ENCODE results near the gene HS3ST3B1. TPM values are rescaled to one million over a fixed set of nuclear protein-coding genes. Genes with fewer than 3 reads are reported as not detected.

The HS3ST3B1 gene
- total RNA-seq, 4 donors from 2014 or later, result 0.10 to 4.0 (median 0.82) TPM

DNA sequence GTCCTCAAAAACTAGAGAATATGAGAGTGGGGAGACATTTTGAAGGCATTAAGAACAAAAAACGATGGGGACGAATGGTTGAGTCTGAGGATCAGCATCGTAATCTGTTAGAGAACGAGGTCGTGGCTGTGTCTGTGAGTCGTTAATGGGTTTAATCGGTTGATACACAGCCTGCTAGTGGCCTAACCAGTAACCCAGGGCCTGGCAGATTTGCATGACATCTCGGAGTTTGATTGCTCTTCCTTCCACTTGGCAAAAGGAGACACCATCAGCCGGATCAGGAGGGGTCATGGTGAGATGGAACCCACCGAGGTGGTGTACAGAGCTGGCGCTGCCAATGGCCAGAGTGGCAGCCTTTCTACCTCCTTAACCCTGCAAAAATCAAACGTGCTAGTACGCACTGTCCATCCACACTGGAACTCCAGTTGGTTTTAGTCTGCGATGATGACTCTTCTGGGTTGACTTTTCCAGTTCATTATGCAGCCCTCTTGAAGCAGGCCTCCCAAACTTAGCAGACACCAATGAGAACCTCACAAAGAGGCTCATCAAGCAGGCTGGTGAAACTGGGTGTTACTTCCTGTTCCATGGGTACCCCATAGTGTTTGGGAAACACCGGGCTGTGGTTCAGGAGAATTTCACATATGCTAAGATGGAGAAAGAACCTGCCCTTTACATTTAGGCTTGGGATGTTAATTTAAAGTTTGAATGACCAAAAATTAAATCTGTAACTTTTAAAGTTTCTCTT, 4.1 kb downstream of the HS3ST3B1 start:
- no peak for TF ChIP-seq POLR2A (IDR thresholded peaks at IDR 0.05)
- TF ChIP-seq, protein P1, sequence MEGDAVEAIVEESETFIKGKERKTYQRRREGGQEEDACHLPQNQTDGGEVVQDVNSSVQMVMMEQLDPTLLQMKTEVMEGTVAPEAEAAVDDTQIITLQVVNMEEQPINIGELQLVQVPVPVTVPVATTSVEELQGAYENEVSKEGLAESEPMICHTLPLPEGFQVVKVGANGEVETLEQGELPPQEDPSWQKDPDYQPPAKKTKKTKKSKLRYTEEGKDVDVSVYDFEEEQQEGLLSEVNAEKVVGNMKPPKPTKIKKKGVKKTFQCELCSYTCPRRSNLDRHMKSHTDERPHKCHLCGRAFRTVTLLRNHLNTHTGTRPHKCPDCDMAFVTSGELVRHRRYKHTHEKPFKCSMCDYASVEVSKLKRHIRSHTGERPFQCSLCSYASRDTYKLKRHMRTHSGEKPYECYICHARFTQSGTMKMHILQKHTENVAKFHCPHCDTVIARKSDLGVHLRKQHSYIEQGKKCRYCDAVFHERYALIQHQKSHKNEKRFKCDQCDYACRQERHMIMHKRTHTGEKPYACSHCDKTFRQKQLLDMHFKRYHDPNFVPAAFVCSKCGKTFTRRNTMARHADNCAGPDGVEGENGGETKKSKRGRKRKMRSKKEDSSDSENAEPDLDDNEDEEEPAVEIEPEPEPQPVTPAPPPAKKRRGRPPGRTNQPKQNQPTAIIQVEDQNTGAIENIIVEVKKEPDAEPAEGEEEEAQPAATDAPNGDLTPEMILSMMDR (IDR thresholded peaks at IDR 0.05 in 4 of 5, conservative IDR thresholded peaks at IDR 0.05 in 1 of 5), result no peak
- no peak overlapping the region for H3K4me3 ChIP-seq
- in situ Hi-C loops (cut with MboI; ENCODE audit: low sequenced_read_pairs in 4 of 4), result loop anchor here in 3 of 4 donors (5.0 to 25.0 kb wide), 4 partner anchors 710 to 968 kb away; no protein-coding TSS in a partner anchor

GRCh38 chr17:14305785-14306496, 5.1 kb downstream of the HS3ST3B1 start:
- ATAC-seq (no peak), DNase-seq (no peak)
- no peak for TF ChIP-seq POLR2A (IDR thresholded peaks at IDR 0.05)
- TF ChIP-seq, protein P1 (IDR thresholded peaks at IDR 0.05 in 4 of 5, conservative IDR thresholded peaks at IDR 0.05 in 1 of 5), result no peak
- H3K27me3 ChIP-seq, result peaks cover 30 to 80% (median 72%) of the 10 kb centered on the region in 3 donors
- intact Hi-C loops (cut with DNase I; ENCODE audit: low total_unique reads), result no loop called here
- H3K36me3 ChIP-seq, result no peaks in the 10 kb centered on the region
- in situ Hi-C loops (cut with MboI; ENCODE audit: low sequenced_read_pairs in 4 of 4), result loop anchor here in 3 of 4 donors (5.0 to 25.0 kb wide), 4 partner anchors 711 to 969 kb away; no protein-coding TSS in a partner anchor
- no peak overlapping the region for H3K27ac ChIP-seq
- H3K4me1 ChIP-seq, result peaks cover 23 to 27% of the 10 kb centered on the region in 2 donors
- no peak overlapping the region for H3K4me3 ChIP-seq
- H3K9me3 ChIP-seq, result no peaks in the 10 kb centered on the region

More for the DNA sequence above, 4.1 kb downstream of the HS3ST3B1 start:
- no peak for ATAC-seq
- peaks cover 31 to 82% (median 80%) of the 10 kb centered on the region in 3 donors for H3K27me3 ChIP-seq
- intact Hi-C loops (cut with DNase I; ENCODE audit: low total_unique reads), result loop anchor here (5.0 kb wide), 2 partner anchors 968 to 1288 kb away; partner anchors contain the start of gene ELAC2
- H3K27ac ChIP-seq, result no peak overlapping the region
- DNase-seq, result no peak
- no peaks in the 10 kb centered on the region for H3K9me3 ChIP-seq
- H3K36me3 ChIP-seq, result no peaks in the 10 kb centered on the region
- H3K4me1 ChIP-seq, result peaks cover 29 to 31% of the 10 kb centered on the region in 2 donors

- H3K27ac ChIP-seq, result no peak overlapping the region
- H3K36me3 ChIP-seq, result no peaks in the 10 kb centered on the region
- intact Hi-C loops (cut with DNase I; ENCODE audit: low total_unique reads), result no loop called here
- in situ Hi-C loops (cut with MboI; ENCODE audit: low sequenced_read_pairs in 4 of 4), result loop anchor here in 3 of 4 donors (5.0 to 25.0 kb wide), 4 partner anchors 712 to 969 kb away; no protein-coding TSS in a partner anchor
- TF ChIP-seq, protein P1 (IDR thresholded peaks at IDR 0.05 in 4 of 5, conservative IDR thresholded peaks at IDR 0.05 in 1 of 5), result no peak
- no peak for TF ChIP-seq POLR2A (IDR thresholded peaks at IDR 0.05)
- peaks cover 20 to 22% of the 10 kb centered on the region in 2 donors for H3K4me1 ChIP-seq
- peaks cover 30 to 79% (median 65%) of the 10 kb centered on the region in 3 donors for H3K27me3 ChIP-seq
- ATAC-seq (no peak), DNase-seq (no peak)
- no peaks in the 10 kb centered on the region for H3K9me3 ChIP-seq
- H3K4me3 ChIP-seq, result no peak overlapping the region
Observed at GRCh38 chr17:14306596-14306995, 5.7 kb downstream of the HS3ST3B1 start.

DNA sequence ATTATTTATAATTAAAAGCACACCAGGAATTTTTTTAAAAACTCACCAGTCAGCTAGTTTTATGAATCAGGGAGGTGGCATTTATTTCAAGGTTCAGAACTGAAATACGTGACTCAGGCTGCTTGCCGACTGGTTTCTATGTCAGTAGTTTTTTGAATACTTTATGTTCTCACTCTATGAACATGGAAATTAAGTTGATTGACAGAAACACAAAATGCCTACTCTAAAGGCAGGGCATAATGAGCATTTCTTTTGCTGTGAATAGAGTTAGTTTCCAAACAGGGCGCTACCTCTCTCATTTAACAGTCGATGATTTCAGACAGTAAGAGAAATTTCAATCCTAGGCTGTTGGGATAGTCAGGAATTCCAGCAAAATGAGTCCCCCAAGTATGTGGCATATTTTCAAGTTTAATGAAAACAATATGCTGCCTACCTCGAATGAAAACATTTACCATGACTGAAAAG, 6.7 kb downstream of the HS3ST3B1 start:
- Histone ChIP-seq H3K36me3 (no peaks in the 10 kb centered on the region), H3K4me1 (peaks cover 14 to 20% of the 10 kb centered on the region in 2 donors), H3K4me3 (no peak overlapping the region), H3K27ac (no peak overlapping the region), H3K9me3 (no peaks in the 10 kb centered on the region), H3K27me3 (peaks cover 30 to 71% (median 57%) of the 10 kb centered on the region in 3 donors)
- DNase-seq (no peak), ATAC-seq (no peak)
- TF ChIP-seq, protein P1 (IDR thresholded peaks at IDR 0.05 in 4 of 5, conservative IDR thresholded peaks at IDR 0.05 in 1 of 5), result no peak
- TF ChIP-seq POLR2A (IDR thresholded peaks at IDR 0.05), result no peak
- intact Hi-C loops (cut with DNase I; ENCODE audit: low total_unique reads), result no loop called here
- in situ Hi-C loops (cut with MboI; ENCODE audit: low sequenced_read_pairs in 4 of 4), result loop anchor here in 3 of 4 donors (5.0 to 25.0 kb wide), 4 partner anchors 713 to 970 kb away; no protein-coding TSS in a partner anchor
